Testis (tissue), 2 donors: ENCODE data around the gene RNF128.

Source experiments
- POLR2A ChIP-seq: fragments of 450-650 bp; IDR thresholded peaks from one replicate; pipeline ENCODE4 v1.6.1; 2017; ENCODE audit warnings: antibody characterized with exemption, mild to moderate bottlenecking, moderate library complexity
- TF ChIP-seq, protein P1 (sequence below), 3 experiments: fragments of 450-650 bp in 2 of 3; fragments of 200-600 bp in 1 of 3; sonication (generic) in 1 of 3; IDR thresholded peaks; one replicate each; pipeline ENCODE4 v1.5.1; 2016 to 2019; ENCODE audit warnings: antibody characterized with exemption in 3 of 3, mild to moderate bottlenecking in 2 of 3, moderate library complexity in 1 of 3

DNA sequence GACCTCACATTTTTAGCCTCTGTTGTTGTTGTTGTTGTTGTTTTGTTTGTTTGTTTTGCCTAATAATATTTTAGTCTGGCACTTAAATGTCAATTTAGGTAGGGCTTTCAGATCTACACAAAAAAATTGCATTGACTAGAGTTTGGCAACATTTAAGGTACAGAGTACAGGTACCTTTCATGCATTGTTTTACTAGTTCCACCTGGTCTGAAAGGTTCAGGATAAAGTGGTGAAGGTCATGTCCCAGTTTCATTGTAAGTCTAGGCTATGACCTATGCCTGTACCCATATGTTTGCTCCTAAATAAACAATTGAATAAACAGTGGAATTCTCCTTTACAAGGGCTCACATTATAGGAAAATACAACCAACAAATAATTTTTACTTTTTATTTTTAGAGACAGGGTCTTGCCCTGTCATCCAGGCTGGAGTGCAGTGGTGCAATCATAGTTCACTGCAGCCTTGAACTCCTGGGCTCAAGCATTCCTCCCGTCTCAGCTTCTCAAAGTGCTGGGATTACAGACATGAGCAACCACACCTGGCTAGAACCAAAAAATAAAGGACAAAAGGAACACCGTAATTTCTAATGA, 13.8 kb downstream of the RNF128 start:
- TF ChIP-seq, protein P1, sequence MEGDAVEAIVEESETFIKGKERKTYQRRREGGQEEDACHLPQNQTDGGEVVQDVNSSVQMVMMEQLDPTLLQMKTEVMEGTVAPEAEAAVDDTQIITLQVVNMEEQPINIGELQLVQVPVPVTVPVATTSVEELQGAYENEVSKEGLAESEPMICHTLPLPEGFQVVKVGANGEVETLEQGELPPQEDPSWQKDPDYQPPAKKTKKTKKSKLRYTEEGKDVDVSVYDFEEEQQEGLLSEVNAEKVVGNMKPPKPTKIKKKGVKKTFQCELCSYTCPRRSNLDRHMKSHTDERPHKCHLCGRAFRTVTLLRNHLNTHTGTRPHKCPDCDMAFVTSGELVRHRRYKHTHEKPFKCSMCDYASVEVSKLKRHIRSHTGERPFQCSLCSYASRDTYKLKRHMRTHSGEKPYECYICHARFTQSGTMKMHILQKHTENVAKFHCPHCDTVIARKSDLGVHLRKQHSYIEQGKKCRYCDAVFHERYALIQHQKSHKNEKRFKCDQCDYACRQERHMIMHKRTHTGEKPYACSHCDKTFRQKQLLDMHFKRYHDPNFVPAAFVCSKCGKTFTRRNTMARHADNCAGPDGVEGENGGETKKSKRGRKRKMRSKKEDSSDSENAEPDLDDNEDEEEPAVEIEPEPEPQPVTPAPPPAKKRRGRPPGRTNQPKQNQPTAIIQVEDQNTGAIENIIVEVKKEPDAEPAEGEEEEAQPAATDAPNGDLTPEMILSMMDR (IDR thresholded peaks at IDR 0.05), result no peak
- TF ChIP-seq POLR2A, result no peak
